Erythroblast (primary cell): ENCODE measurements around the gene XPR1.

Experiments
- GATA1 ChIP-seq: IDR thresholded peaks from 2 replicates; pipeline ENCODE4 v1.6.1; 2011; ENCODE audit warnings: low read depth, mild to moderate bottlenecking, control low read depth, low read length, moderate library complexity
- POLR2A ChIP-seq: IDR thresholded peaks from 2 replicates; pipeline ENCODE4 v1.6.1; 2011; ENCODE audit warnings: mild to moderate bottlenecking, low read length

- TF ChIP-seq POLR2A (no peak), GATA1 (no peak)
Measured at GRCh38 chr1:180643693-180644092, 11.9 kb downstream of the XPR1 start.
